DND-41 (cell line): Measurements from ENCODE around the gene SEC31B.
A peak's percentile ranks its signal among the peaks of the same experiment; 100 is the strongest.

Experiments
- ATAC-seq: fragments of 200-7000 bp; cut with Tn5 transposase; 3 replicates; pipeline ENCODE4 v1.9.1; 2021; ENCODE audit warnings: low read depth; ENCODE audit not compliant: insufficient read depth
- DNase-seq: peaks from one replicate; pipeline ENCODE4 v3.0.0-alpha.2; 2020
- H2AFZ ChIP-seq: 2 replicates; pipeline ENCODE4 v1.6.0; 2012; ENCODE audit warnings: low read depth, low read length
- H3K27ac ChIP-seq: 2 replicates; pipeline ENCODE4 v1.5.1; 2012; ENCODE audit warnings: low read length, inconsistent platforms
- H3K27me3 ChIP-seq: fragments of 200-600 bp; sonication (generic); 2 replicates; pipeline ENCODE4 v1.6.0; 2012; ENCODE audit warnings: low read length, mild to moderate bottlenecking, inconsistent platforms; ENCODE audit not compliant: insufficient read depth, poor library complexity
- H3K36me3 ChIP-seq: 2 replicates; pipeline ENCODE4 v1.5.1; 2012; ENCODE audit warnings: low read length, inconsistent platforms; ENCODE audit not compliant: insufficient read depth
- H3K4me1 ChIP-seq: 2 replicates; pipeline ENCODE4 v1.5.1; 2012; ENCODE audit warnings: mild to moderate bottlenecking, low read length; ENCODE audit not compliant: insufficient read depth
- H3K4me2 ChIP-seq: 2 replicates; pipeline ENCODE4 v1.6.0; 2012; ENCODE audit warnings: mild to moderate bottlenecking, moderate library complexity, low read length, inconsistent platforms; ENCODE audit not compliant: insufficient read depth
- H3K4me3 ChIP-seq, 2 experiments: fragments of 200-600 bp in 1 of 2; shearing (Covaris generic) in 1 of 2; 2 replicates each; pipeline ENCODE4 v1.5.1; 2012 to 2016; ENCODE audit warnings: inconsistent platforms in 2 of 2, low read length in 2 of 2, mild to moderate bottlenecking in 2 of 2, low read depth in 1 of 2, moderate library complexity in 1 of 2
- H3K79me2 ChIP-seq: 2 replicates; pipeline ENCODE4 v1.6.0; 2012; ENCODE audit warnings: low read length, inconsistent platforms; ENCODE audit not compliant: insufficient read depth
- H3K9ac ChIP-seq: 2 replicates; pipeline ENCODE4 v1.6.0; 2012; ENCODE audit warnings: low read depth, mild to moderate bottlenecking, inconsistent platforms, low read length, moderate library complexity
- H3K9me3 ChIP-seq: 2 replicates; pipeline ENCODE4 v1.5.1; 2012; ENCODE audit warnings: low read length, moderate library complexity, mild to moderate bottlenecking, inconsistent platforms; ENCODE audit not compliant: insufficient read depth, severe bottlenecking
- H4K20me1 ChIP-seq: 2 replicates; pipeline ENCODE4 v1.6.0; 2012; ENCODE audit warnings: low read length; ENCODE audit not compliant: insufficient read depth
- CTCF ChIP-seq: IDR thresholded peaks from 2 replicates; pipeline ENCODE4 v1.5.1; 2012; ENCODE audit warnings: borderline replicate concordance, low read length, moderate library complexity, mild to moderate bottlenecking; ENCODE audit not compliant: poor library complexity, severe bottlenecking; ENCODE audit errors: extremely low read depth
- EZH2 ChIP-seq: IDR thresholded peaks from 3 replicates; pipeline ENCODE4 v1.6.1; 2012; ENCODE audit warnings: borderline replicate concordance, low read depth, mild to moderate bottlenecking, moderate library complexity, low read length, inconsistent platforms; ENCODE audit not compliant: severe bottlenecking

SEC31B gene

GRCh38 chr10:100508266-100508665 lies 11.4 kb downstream of the SEC31B start:
- H4K20me1 ChIP-seq: no peaks in the 10 kb centered on the region
- H3K4me2 ChIP-seq: peak overlapping the region; percentile 57
- peak overlapping the region; percentile 55 for H2AFZ ChIP-seq
- ATAC-seq (peak; percentile 2), DNase-seq (no peak)
- H3K4me3 ChIP-seq: peak overlapping the region in 1 of 2 experiments; percentile 46; a peak in 2 of 4 replicates
- no peaks in the 10 kb centered on the region for H3K27me3 ChIP-seq
- peak overlapping the region; percentile 61 for H3K9ac ChIP-seq
- H3K27ac ChIP-seq: peak overlapping the region; percentile 92
- H3K79me2 ChIP-seq: peaks cover 13% of the 10 kb centered on the region
- TF ChIP-seq CTCF: no peak
- H3K36me3 ChIP-seq: peaks cover 34% of the 10 kb centered on the region
- peaks cover 80% of the 10 kb centered on the region for H3K4me1 ChIP-seq
- no peaks in the 10 kb centered on the region for H3K9me3 ChIP-seq

- H4K20me1 ChIP-seq: no peaks in the 10 kb centered on the region
- H3K4me3 ChIP-seq: peak overlapping the region in 1 of 2 experiments; percentile 46; a peak in 2 of 4 replicates
- H3K27me3 ChIP-seq: no peaks in the 10 kb centered on the region
- peak overlapping the region; percentile 92 for H3K27ac ChIP-seq
- peaks cover 38% of the 10 kb centered on the region for H3K36me3 ChIP-seq
- H3K4me2 ChIP-seq: peak overlapping the region; percentile 57
- peaks cover 73% of the 10 kb centered on the region for H3K4me1 ChIP-seq
- no peaks in the 10 kb centered on the region for H3K9me3 ChIP-seq
- no peak overlapping the region for H2AFZ ChIP-seq
- DNase-seq (no peak), ATAC-seq (no peak)
- TF ChIP-seq EZH2 (no peak), CTCF (no peak)
- peaks cover 13% of the 10 kb centered on the region for H3K79me2 ChIP-seq
- peak overlapping the region; percentile 61 for H3K9ac ChIP-seq
Measured at GRCh38 chr10:100507357-100507732, 12.3 kb downstream of the SEC31B start.

- TF ChIP-seq CTCF (no peak), EZH2 (no peak)
- H3K9me3 ChIP-seq: no peaks in the 10 kb centered on the region
- peaks cover 13% of the 10 kb centered on the region for H3K79me2 ChIP-seq
- peak overlapping the region; percentile 92 for H3K27ac ChIP-seq
- H3K27me3 ChIP-seq: no peaks in the 10 kb centered on the region
- H4K20me1 ChIP-seq: no peaks in the 10 kb centered on the region
- peaks cover 67% of the 10 kb centered on the region for H3K4me1 ChIP-seq
- peak overlapping the region; percentile 61 for H3K9ac ChIP-seq
- no peak overlapping the region for H2AFZ ChIP-seq
- DNase-seq (no peak), ATAC-seq (no peak)
- H3K4me2 ChIP-seq: peak overlapping the region; percentile 57
- peaks cover 44% of the 10 kb centered on the region for H3K36me3 ChIP-seq
- peak overlapping the region in 1 of 2 experiments; percentile 46; a peak in 2 of 4 replicates for H3K4me3 ChIP-seq
Measured at GRCh38 chr10:100506596-100507356, 12.9 kb downstream of the SEC31B start.
